SK-N-SH treated with all-trans-retinoic acid at 6 μM for 48 hours (cell line): Measurements from ENCODE around the gene RASAL2.

Experiments
- OSR1 ChIP-seq: fragments of 250-450 bp; sonication (Bioruptor Pico); IDR thresholded peaks from 2 replicates; pipeline ENCODE4 v1.8.0; 2022; ENCODE audit warnings: moderate library complexity, mild to moderate bottlenecking, inconsistent platforms
- ZFP3 ChIP-seq: fragments of 250-450 bp; sonication (Bioruptor Pico); IDR thresholded peaks from 2 replicates; pipeline ENCODE4 v1.5.0; 2020; ENCODE audit warnings: mild to moderate bottlenecking, moderate library complexity
- ZNF70 ChIP-seq: fragments of 450-650 bp; formaldehyde crosslinking; IDR thresholded peaks from 2 replicates; pipeline ENCODE4 v1.5.0; 2020; ENCODE audit warnings: mild to moderate bottlenecking, moderate library complexity

GRCh38 chr1:178101654-178102053 lies 7.8 kb downstream of the RASAL2 start:
- no peak for TF ChIP-seq OSR1
- no peak for TF ChIP-seq ZNF70
- no peak for TF ChIP-seq ZFP3
